ENCODE data around the gene PTPRD. TPM values are rescaled to one million over a fixed set of nuclear protein-coding genes. Genes with fewer than 3 reads are reported as not detected.

The PTPRD gene
- total RNA-seq, 1 experiment from 2014 or later = 32.5 TPM

DNA sequence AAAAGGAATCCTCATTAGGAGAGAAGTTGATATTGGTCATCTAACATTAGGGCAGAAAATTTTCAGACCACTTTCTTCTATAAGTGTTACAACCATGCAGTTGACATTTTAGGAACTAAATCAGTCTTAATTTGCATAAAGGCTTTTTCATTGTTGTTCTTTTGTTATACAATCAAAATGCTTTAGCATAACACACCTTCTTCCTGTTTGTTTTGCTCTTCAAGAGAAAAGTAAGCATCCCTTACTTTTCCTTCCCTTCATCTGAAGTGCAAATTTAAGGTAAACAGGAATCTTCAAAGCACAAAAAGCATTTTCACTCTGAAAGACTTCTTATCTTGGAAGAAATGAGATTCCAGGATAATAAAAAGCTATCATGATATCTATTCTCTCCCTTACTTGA lies 273.6 kb downstream of the PTPRD start:
- Histone ChIP-seq H3K27me3 (ENCODE audit: insufficient read depth, low read length) (no peaks in the 10 kb centered on the region), H3K23ac (ENCODE audit: insufficient read length, low read depth, low read length) (no peak overlapping the region), H2BK20ac (ENCODE audit: low read depth, low read length, poor library complexity, severe bottlenecking) (no peak overlapping the region), H4K5ac (ENCODE audit: insufficient read length, low read depth, low read length) (no peak overlapping the region), H2AK5ac (ENCODE audit: insufficient read length, low read length) (no peak overlapping the region), H4K91ac (ENCODE audit: insufficient read length, low read depth, low read length) (no peak overlapping the region), H3K79me1 (ENCODE audit: insufficient read depth, low read depth, low read length, poor library complexity, severe bottlenecking) (no peaks in the 10 kb centered on the region), H4K8ac (replicated peaks; ENCODE audit: insufficient read length, low read depth, low read length) (no peak overlapping the region), H3K4ac (ENCODE audit: low read depth, low read length) (no peak overlapping the region), H3K9ac (ENCODE audit: extremely low read depth, insufficient read length, low read length) (no peak overlapping the region), H3K27ac (ENCODE audit: insufficient read length, low read depth, low read length) (no peak overlapping the region), H4K20me1 (ENCODE audit: control insufficient read depth, insufficient read depth, insufficient read length) (no peaks in the 10 kb centered on the region), H3K18ac (ENCODE audit: insufficient read length, low read depth, low read length) (no peak overlapping the region), H2AFZ (ENCODE audit: low read length) (no peak overlapping the region), H2BK15ac (ENCODE audit: low read depth, low read length) (no peak overlapping the region), H3T11ph (ENCODE audit: low read length) (no peak overlapping the region), H3K14ac (ENCODE audit: insufficient read depth, low read length) (no peak overlapping the region), H2BK12ac (ENCODE audit: insufficient read length, low read depth, low read length) (no peak overlapping the region), H2BK5ac (ENCODE audit: insufficient read length, low read length) (no peak overlapping the region), H3K4me2 (ENCODE audit: insufficient read depth, insufficient read length, low read length) (no peak overlapping the region), H3K23me2 (ENCODE audit: insufficient read length, low read depth, low read length, poor library complexity, severe bottlenecking) (no peaks in the 10 kb centered on the region), H3K79me2 (ENCODE audit: insufficient read depth, low read length) (no peaks in the 10 kb centered on the region), H2BK120ac (ENCODE audit: low read depth, low read length, poor library complexity, severe bottlenecking) (no peak overlapping the region), H3K9me3 (ENCODE audit: control insufficient read depth, low read depth, low read length) (no peaks in the 10 kb centered on the region), H3K4me1 (ENCODE audit: insufficient read depth, low read length) (no peaks in the 10 kb centered on the region), H3K56ac (ENCODE audit: insufficient read length, low read depth, low read length) (no peak overlapping the region)
- TF ChIP-seq, protein P1, sequence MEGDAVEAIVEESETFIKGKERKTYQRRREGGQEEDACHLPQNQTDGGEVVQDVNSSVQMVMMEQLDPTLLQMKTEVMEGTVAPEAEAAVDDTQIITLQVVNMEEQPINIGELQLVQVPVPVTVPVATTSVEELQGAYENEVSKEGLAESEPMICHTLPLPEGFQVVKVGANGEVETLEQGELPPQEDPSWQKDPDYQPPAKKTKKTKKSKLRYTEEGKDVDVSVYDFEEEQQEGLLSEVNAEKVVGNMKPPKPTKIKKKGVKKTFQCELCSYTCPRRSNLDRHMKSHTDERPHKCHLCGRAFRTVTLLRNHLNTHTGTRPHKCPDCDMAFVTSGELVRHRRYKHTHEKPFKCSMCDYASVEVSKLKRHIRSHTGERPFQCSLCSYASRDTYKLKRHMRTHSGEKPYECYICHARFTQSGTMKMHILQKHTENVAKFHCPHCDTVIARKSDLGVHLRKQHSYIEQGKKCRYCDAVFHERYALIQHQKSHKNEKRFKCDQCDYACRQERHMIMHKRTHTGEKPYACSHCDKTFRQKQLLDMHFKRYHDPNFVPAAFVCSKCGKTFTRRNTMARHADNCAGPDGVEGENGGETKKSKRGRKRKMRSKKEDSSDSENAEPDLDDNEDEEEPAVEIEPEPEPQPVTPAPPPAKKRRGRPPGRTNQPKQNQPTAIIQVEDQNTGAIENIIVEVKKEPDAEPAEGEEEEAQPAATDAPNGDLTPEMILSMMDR (conservative IDR thresholded peaks at IDR 0.05) = no peak
- peaks cover 20 to 22% of the 10 kb centered on the region in 2 experiments for H3K4me1 Mint-ChIP-seq
- DNase-seq = no peak
- no peak overlapping the region for H3K27ac Mint-ChIP-seq
- H3K4me3 Mint-ChIP-seq = peak overlapping the region in 1 of 2 experiments; percentile 23; a peak in 3 of 5 replicates
- H3K36me3 Mint-ChIP-seq (ENCODE audit: insufficient read depth in 1 of 3, low read depth in 3 of 3) = no peaks in the 10 kb centered on the region
- H3K9me3 Mint-ChIP-seq = peaks cover 5% of the 10 kb centered on the region in 2 experiments; a peak in 3 of 5 replicates
- peaks cover 19% of the 10 kb centered on the region for H3K27me3 Mint-ChIP-seq (ENCODE audit: low read depth)

All from H9 (cell line).